ACHN (cell line): ENCODE data around the gene ADRA2C.
"Not testable (repeated sequence)": the region's sequence is repeated elsewhere in the genome, so short reads cannot be mapped to it uniquely, and the experiment has no call there.

Experiments
- DNase-seq: peaks from one replicate; pipeline ENCODE4 v3.0.0-alpha.2; 2015
- in situ Hi-C: cut with HindIII; loops from 2 replicates; pipeline ENCODE4 v1.10.0; 2017; ENCODE audit warnings: low sequenced_read_pairs, low pct_ligation_motif_present, low pct_unique_long_range_greater_than_20kb

The ADRA2C gene

DNA sequence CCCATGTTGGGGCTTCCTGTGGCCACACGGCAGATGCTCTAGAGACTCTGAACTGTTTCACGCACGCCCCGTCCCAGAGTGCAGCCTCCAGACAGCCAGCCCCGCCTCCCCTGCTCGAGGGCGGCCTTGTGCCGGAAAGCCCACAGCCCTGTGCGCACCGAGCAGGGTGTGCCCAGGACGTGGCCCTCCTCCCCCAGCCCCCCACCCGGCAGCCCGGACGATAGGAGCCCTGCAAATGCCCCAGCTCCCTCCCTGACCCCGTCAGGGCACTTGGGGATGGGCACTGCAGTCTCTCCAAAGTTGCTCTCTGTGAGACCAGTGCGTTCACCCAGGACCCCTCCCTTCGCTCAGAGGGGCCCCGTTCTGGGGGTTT lies 37.3 kb downstream of the ADRA2C start:
- no peak for DNase-seq
- in situ Hi-C loops: no loop called here

DNA sequence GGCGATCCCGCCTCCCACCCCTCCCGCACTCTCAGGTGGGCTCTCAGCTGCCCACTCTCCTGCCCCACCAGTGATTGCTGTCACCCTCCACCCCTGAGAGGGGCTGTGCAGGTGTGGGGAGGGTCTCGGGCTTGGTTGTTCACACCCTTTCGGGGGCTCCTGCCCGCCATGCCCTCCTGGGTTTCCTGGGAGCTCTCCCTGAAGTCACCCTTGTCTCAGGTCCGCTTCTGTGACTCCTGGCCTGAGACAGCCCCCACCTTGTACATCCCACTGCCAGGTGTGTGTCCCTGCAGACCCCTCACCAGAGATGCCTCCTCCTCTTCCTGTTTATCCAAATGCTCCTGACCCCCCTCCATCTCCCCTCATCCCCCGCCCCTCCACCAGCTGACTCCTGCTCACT lies 37.8 kb downstream of the ADRA2C start:
- in situ Hi-C loops: no loop called here
- no peak for DNase-seq

DNA sequence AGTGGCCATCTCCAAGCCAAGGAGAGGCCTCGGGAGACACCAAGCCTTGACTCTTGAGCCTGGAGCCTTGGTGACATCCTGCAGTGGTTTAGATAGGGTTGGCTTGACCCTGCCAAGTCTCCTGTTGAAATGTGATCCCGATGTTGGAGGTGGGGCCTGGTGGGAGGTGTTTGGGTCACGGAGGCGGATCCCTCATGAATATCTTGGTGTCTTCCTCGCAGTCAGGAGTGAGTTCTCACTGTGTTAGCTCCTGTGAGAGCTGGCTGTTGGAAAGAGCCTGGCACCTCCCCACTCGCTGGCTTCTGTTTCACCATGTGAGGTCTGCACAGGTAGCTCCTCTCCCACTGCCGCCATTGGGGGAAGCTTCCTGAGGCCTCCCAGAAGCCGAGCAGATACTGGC lies 38.8 kb downstream of the ADRA2C start:
- DNase-seq: no peak
- in situ Hi-C loops: no loop called here

- DNase-seq: no peak
- in situ Hi-C loops: no loop called here
Observed at GRCh38 chr4:3805731-3806130, 39.5 kb downstream of the ADRA2C start.

DNA sequence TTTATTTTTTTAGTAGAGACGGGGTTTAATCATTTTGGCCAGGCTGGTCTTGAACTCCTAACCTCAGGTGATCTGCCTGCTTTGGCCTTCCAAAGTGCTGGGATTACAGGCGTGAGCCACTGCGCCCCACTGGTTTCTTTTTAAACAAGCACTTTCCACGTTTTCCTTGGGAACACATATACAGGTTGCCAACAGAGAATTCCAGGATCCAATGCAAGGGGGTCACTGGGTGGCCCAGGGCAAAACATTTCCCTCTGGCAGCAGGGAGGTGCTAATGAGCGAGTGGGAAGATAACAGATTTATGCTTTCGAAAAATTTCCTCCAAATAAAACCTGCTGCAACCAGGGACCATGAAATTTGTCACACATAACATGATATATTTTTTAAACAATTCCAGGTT lies 41.1 kb downstream of the ADRA2C start:
- in situ Hi-C loops: no loop called here
- no peak for DNase-seq

GRCh38 chr4:3807822-3808496 lies 41.8 kb downstream of the ADRA2C start:
- in situ Hi-C loops: no loop called here
- no peak for DNase-seq

DNA sequence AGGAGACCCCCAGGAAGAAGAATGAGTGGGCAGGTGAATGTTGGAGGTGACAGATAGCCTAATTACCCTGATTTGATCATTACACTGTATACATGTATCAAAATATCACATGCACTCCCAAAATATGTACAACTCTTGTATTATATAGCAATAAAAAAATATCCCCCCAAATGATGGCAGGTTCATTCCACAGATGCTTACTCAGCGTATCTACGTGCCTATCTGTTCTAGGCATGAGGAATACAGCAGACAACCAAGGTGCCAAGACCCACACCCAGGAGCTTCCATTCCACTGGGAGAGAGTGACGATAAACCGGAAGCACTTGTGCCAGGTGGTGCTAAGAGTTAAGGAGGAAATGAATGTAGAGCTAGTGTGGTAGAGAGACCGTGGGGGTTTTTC lies 42.4 kb downstream of the ADRA2C start:
- in situ Hi-C loops: no loop called here
- DNase-seq: no peak

DNA sequence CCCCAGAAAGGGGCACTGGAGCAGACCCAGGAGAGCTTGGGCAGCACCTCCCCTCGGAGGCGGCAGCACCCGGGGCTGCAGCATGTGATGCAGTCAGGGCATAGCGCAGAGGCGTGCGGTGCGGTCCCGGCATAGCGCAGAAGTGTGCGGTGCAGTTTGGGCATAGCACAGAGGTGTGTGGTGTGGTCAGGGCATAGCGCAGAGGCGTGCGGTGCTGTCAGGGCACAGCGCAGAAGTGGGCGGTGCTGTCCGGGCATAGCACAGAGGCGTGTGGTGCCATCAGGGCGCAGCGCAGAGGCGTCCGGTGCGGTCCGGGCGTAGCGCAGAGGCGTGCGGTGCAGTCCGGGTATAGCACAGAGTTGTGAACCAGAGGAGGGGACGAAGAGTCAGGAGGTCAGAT lies 42.8 kb downstream of the ADRA2C start:
- no peak for DNase-seq
- in situ Hi-C loops: no loop called here

GRCh38 chr4:3809451-3810110 lies 43.4 kb downstream of the ADRA2C start:
- no peak for DNase-seq
- in situ Hi-C loops: no loop called here

GRCh38 chr4:3810111-3810680 lies 44.0 kb downstream of the ADRA2C start:
- in situ Hi-C loops: no loop called here
- no peak for DNase-seq

GRCh38 chr4:3810796-3811485 lies 44.8 kb downstream of the ADRA2C start:
- no peak for DNase-seq
- in situ Hi-C loops: no loop called here

DNA sequence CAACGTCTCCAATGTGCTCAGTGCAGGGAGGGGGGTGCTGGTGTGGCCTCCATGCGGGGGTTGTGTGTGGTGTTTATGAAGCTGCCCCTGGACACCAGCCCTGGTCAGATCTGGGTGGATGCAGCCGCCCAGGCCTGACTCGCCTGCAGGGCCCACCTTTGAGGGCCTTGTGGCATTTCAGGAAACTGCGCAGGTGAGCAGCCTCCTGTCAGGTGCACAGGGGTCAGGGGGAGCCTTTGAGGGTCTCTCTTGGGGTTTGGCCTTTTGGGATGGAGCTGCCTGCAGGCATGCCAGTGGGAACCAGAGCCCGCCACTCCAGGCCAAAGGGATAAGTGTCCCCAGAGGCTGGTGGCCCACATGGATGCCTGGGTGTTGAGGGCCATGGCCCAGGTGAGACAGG lies 45.4 kb downstream of the ADRA2C start:
- in situ Hi-C loops: no loop called here
- no peak for DNase-seq

DNA sequence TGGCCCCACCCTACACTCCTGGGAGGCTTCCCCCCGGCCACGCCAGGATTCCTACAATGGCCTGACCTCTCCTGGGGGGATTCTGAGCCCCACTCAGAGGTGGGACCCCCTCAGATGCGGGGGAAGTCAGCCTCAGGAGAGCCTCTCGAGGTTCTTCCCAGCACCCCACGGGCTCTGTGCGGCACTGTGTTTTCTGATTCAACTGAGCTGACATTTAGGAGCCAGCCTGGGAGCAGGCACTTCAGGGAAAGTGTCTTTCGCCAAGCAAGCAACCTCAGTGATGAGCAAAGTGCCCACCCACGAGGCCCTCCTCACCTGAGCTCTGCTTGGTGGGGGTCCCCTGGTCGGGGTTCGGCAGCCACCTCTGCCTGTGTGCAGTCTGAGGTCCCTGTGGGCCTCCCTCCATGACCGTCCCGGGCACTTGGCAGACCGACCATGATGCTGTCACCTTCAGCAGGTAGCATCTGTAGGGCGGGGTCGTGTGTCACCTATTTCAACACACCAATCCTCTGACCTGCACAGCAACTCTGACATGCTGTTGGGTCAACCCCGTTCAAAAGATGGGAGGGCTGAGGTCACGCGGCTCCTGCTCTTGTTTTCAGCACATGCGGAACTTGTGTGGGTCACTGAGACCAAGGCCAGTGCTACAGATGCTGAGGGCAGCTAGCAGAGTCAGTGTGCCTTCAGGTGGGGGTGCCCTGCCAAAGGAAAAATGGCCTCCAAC lies 46.2 kb downstream of the ADRA2C start:
- in situ Hi-C loops: no loop called here
- no peak for DNase-seq

DNA sequence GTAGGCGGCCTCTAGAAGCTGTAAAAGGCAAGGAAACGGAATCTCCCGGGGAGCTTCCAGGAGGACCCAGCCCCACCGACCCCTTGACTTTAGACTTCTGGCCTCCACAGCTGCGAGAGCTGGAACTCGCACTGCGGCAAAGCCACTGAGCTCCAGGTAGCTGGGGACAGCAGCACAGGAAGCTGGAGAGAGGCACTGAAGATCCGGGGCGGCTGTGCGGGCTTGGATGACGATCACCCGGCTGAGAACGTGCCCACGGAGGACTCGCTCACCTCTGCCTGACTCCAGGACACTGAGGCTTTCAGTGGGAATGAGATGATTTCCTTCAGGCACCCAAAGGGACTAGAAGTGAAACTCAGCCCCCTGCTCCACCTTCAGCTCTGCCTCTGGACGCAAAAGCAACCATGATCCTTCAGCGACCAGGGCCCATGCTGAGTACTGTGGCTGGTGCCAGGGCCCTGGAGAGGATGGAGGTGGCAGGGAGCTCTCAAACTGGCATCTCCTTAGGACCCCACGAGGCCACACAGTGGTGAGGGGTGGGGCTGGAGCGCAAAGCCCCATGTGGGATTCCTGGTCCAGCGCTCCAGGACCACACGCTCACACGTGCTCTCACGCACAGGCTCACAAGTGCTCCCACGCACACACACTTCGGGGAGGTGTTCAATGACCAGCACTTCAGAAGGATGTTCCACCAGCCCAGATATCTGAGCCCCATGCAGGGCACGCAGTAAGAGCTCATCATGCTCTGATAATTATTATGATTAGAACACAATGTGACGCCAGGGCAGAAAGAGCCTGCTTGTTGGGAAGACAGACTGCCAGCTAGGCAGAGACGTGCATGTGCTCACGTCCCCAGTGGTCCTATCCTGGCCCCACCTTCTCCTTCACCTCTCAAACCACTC lies 47.2 kb downstream of the ADRA2C start:
- no peak for DNase-seq
- in situ Hi-C loops: no loop called here

DNA sequence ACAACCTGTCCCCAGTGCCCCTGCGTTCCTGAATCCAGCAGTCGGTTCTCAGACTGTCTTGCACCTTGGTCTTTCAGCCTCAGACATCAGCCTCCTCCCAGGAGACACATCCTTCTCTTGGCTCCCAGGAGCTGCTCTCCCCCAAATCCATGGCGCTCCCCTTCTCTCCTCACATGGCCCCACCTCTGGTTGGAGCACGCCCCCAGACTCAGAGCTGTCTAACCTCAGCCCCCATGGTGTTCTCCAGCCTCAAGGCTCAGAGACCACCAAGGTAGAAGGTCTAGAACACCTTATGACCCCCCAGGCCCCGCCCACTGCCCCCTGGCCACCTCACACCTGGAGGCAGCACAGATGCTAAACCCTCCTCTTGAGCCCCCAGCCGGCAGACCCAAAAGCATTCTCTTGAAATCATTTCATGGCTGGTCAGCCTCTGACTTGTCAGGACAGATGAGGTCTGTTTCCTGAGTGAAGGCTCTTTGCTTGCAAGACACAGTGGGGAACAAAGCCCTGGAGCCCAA lies 47.9 kb downstream of the ADRA2C start:
- DNase-seq: no peak
- in situ Hi-C loops: no loop called here

DNA sequence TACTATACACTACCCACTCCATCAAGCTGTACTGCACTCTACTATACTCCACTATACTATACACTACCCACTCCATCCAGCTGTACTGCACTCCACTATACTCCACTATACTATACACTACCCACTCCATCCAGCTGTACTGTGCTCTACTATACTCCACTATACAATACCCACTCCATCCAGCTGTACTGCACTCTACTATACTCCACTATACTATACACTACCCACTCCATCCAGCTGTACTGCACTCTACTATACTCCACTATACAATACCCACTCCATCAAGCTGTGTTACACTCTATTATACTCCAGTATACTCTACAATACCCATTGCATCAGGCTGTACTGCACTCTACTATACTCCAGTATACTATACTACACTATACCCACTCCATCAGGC lies 48.7 kb downstream of the ADRA2C start:
- in situ Hi-C loops, DNase-seq: not testable (repeated sequence)

- no peak for DNase-seq
- in situ Hi-C loops: no loop called here
Observed at GRCh38 chr4:3816256-3816825, 50.2 kb downstream of the ADRA2C start.
